HUES6 (cell line): ENCODE data around the gene IGFBP6.

Experiments used
- H3K27ac ChIP-seq: 2 replicates; pipeline ENCODE4 v1.7.0; 2013; ENCODE audit warnings: low read depth, mild to moderate bottlenecking, low read length, inconsistent platforms
- H3K27me3 ChIP-seq: 2 replicates; pipeline ENCODE4 v1.6.1; 2013; ENCODE audit warnings: low read length; ENCODE audit not compliant: control insufficient read depth, insufficient read depth
- H3K36me3 ChIP-seq: 2 replicates; pipeline ENCODE4 v1.6.1; 2013; ENCODE audit warnings: low read length; ENCODE audit not compliant: control insufficient read depth, insufficient read depth
- H3K4me1 ChIP-seq: 2 replicates; pipeline ENCODE4 v1.6.1; 2013; ENCODE audit warnings: low read length; ENCODE audit not compliant: control insufficient read depth, insufficient read depth
- H3K4me3 ChIP-seq: 2 replicates; pipeline ENCODE4 v1.5.1; 2013; ENCODE audit warnings: low read depth, low read length
- H3K9ac ChIP-seq: one replicate; pipeline ENCODE4 v1.6.1; 2013; ENCODE audit warnings: mild to moderate bottlenecking, low read length
- H3K9me3 ChIP-seq: 2 replicates; pipeline ENCODE4 v1.6.1; 2013; ENCODE audit warnings: low read depth, low read length; ENCODE audit not compliant: control insufficient read depth, insufficient read depth

IGFBP6 gene

DNA sequence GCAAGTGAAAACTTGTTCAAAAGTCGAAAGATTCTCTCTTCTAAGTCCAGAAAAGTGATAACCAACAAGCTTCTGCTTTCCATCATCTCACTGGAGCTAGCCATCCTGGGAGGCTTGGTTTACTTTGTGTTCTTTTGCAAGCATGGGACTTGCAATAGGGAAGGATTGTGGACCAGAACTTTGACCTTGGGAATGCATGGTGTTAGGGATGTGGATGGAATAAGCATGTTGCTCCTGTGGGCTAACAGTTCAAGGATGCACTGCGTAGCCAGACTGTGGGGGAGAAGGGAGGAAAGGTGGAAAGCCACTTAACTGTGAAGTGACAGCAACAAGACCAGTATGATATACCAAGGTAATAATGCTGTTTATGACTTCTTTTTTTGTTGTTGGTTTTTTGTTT lies 34.4 kb downstream of the IGFBP6 start:
- H3K27me3 ChIP-seq: peaks cover 16% of the 10 kb centered on the region
- H3K36me3 ChIP-seq: no peaks in the 10 kb centered on the region
- H3K27ac ChIP-seq: no peak overlapping the region
- H3K4me3 ChIP-seq: no peak overlapping the region
- H3K9me3 ChIP-seq: peaks cover 1% of the 10 kb centered on the region; the same call in 1 of the 2 replicates
- H3K9ac ChIP-seq: no peak overlapping the region
- no peaks in the 10 kb centered on the region for H3K4me1 ChIP-seq

DNA sequence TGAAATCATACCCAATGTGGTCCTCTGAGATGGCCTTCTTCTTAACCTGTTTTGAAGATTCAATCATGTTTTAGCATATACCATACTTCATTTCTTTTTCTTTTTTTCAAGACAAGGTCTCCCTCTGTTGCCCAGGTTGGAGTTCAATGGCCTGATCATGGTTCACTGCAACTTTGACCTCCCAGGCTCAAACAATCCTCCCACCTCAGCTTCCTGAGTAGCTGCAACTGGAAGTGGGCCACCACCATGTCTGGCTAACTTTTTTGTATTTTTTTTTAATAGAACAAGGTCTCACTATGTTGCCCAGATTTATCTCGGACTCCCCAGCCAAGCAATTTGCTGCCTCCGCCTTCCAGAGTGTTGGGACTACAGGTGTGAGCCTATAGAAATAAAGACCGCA lies 36.3 kb downstream of the IGFBP6 start:
- H3K27me3 ChIP-seq: peaks cover 10% of the 10 kb centered on the region
- H3K4me1 ChIP-seq: no peaks in the 10 kb centered on the region
- H3K9me3 ChIP-seq: peaks cover 5% of the 10 kb centered on the region; the same call in 1 of the 2 replicates
- no peak overlapping the region for H3K4me3 ChIP-seq
- no peak overlapping the region for H3K9ac ChIP-seq
- H3K27ac ChIP-seq: no peak overlapping the region
- no peaks in the 10 kb centered on the region for H3K36me3 ChIP-seq

DNA sequence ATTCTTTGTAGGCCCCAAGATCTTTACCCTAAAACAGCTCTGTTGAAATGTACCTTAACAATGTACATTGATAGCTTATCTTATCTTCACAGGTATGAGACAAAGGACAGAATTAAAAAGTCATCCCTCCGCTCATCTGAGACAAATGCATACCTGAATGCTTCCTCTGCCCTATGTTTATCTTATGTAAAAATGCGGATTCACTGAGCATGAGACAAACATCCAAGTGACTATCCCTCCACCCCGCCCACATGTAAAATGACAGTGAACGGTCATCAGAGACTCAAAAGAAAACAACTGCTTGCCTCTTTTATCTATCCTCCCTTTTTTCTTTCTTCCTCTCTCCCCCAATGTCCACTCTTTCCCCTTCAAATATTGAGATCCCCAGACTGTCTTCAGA lies 45.9 kb downstream of the IGFBP6 start:
- peaks cover 12% of the 10 kb centered on the region for H3K9me3 ChIP-seq
- no peak overlapping the region for H3K9ac ChIP-seq
- H3K4me1 ChIP-seq: no peaks in the 10 kb centered on the region
- H3K4me3 ChIP-seq: no peak overlapping the region
- no peaks in the 10 kb centered on the region for H3K36me3 ChIP-seq
- H3K27ac ChIP-seq: no peak overlapping the region
- H3K27me3 ChIP-seq: no peaks in the 10 kb centered on the region

DNA sequence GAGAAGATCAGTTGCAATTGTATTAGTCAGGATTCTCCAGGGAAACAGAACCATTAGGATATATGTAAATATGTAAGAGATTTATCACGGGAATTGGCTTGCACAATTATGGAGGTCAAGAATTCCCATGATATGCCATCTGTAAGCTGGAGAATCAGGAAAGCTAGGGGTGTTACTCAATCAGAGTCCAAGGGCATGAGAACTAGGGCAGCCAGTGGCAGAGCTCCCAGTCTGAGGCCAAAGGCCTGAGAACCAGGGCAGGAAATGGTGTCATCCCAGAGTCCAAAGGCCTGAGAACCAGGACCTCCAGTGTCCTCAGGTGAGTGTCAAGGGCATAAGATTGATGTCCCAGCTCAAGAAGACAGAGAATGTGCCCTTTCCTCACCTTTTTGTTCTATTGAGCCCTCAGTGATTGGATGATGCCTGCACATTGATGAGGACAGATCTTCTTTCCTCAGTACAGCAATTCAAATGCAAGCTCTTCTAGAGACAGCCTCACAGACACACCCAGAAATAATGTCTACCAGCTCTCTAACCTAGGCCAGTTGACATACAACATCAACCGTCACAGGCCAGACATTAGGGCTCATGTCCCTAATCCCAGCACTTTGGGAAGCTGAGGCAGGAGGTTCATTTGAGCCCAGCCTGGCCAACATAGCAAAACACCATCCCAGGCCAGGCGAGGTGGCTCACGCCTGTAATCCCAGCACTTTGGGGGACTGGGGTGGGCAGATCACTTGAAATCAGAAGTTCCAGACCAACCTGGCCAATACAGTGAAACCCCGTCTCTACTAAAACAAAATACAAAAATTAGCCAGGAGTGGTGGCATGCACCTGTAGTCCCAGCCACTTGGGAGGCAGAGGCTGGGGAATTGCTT lies 48.2 kb downstream of the IGFBP6 start:
- Histone ChIP-seq H3K27me3 (no peaks in the 10 kb centered on the region), H3K27ac (no peak overlapping the region), H3K9me3 (no peaks in the 10 kb centered on the region), H3K4me3 (no peak overlapping the region), H3K9ac (no peak overlapping the region), H3K36me3 (no peaks in the 10 kb centered on the region), H3K4me1 (no peaks in the 10 kb centered on the region)

DNA sequence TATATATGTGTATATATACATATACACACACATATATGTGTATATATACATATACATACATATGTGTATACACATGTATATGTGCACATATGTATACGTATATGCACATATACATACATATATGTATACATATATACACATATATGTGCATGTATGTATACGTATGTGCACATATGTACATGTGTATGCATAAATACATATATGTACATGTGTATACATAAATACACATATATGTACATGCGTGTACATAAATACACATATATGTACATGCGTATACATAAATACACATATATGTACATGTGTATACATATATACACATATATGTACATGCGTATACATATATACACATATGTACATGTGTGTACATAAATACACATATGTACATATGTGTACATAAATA lies 49.7 kb downstream of the IGFBP6 start:
- Histone ChIP-seq H3K27ac (no peak overlapping the region), H3K4me1 (no peaks in the 10 kb centered on the region), H3K9me3 (no peaks in the 10 kb centered on the region), H3K27me3 (no peaks in the 10 kb centered on the region), H3K9ac (no peak overlapping the region), H3K36me3 (no peaks in the 10 kb centered on the region), H3K4me3 (no peak overlapping the region)

DNA sequence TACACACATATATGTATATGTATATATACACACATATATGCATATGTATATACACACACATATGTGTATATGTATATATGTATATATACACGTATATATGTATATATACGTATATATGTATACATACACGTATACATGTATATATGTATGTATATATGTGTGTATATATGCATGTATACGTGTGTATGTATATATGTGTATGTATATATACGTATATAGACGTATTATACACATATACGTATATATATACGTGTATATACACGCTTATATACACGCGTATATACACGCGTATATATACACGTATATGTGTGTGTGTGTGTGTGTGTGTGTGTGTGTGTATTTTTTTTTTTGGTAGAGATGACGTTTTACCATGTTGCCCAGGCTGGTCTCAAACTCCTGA lies 50.2 kb downstream of the IGFBP6 start:
- no peak overlapping the region for H3K4me3 ChIP-seq
- H3K9ac ChIP-seq: no peak overlapping the region
- H3K36me3 ChIP-seq: no peaks in the 10 kb centered on the region
- H3K27ac ChIP-seq: no peak overlapping the region
- no peaks in the 10 kb centered on the region for H3K4me1 ChIP-seq
- H3K9me3 ChIP-seq: no peaks in the 10 kb centered on the region
- H3K27me3 ChIP-seq: no peaks in the 10 kb centered on the region

DNA sequence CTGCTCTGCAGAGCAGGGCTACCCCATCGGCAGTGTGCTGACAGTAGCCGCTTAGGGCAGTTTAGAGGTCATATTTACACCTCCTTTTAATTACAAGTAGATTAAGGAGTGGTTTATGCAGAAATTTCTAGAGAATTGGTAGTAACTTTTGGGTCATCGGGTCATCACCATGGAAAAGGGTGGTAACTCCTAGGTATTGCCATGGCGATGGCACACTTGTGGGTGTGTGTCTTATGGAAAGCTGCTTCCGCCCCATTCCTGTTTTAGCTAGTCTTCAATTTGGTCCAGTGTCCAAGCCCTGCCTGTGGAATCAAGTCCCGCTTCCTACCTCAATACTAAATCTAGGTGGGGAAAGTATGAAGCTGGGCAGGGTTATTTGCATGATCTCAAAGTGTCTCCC lies 53.6 kb downstream of the IGFBP6 start:
- no peaks in the 10 kb centered on the region for H3K9me3 ChIP-seq
- no peaks in the 10 kb centered on the region for H3K4me1 ChIP-seq
- H3K9ac ChIP-seq: no peak overlapping the region
- no peak overlapping the region for H3K27ac ChIP-seq
- no peaks in the 10 kb centered on the region for H3K36me3 ChIP-seq
- no peak overlapping the region for H3K4me3 ChIP-seq
- peaks cover 12% of the 10 kb centered on the region; the same call in 1 of the 2 replicates for H3K27me3 ChIP-seq
